H7 (cell line): ENCODE data around the gene GTPBP4. TPM values are rescaled to one million over a fixed set of nuclear protein-coding genes. Genes with fewer than 3 reads are reported as not detected.

Source experiments
- DNase-seq: peaks from one replicate; pipeline ENCODE4 v3.0.0; 2012
- H3K27me3 ChIP-seq: 2 replicates; pipeline ENCODE4 v1.6.0; 2011; ENCODE audit warnings: mild to moderate bottlenecking, low read length; ENCODE audit not compliant: control insufficient read depth, insufficient read depth
- H3K36me3 ChIP-seq: replicated peaks from 2 replicates; pipeline ENCODE4 v1.5.1; 2011; ENCODE audit warnings: low read length; ENCODE audit not compliant: control insufficient read depth, insufficient read depth
- H3K4me3 ChIP-seq: 2 replicates; pipeline ENCODE4 v1.5.1; 2011; ENCODE audit warnings: low read depth, mild to moderate bottlenecking, control low read depth, low read length, moderate library complexity; ENCODE audit not compliant: insufficient read depth
- total RNA-seq: library from RNA; depleted of rRNA; stranded (reverse); fragments of >200 nt; shearing (Covaris generic); gene quantifications from 2 replicates; pipeline ENCODE4 v1.2.3, GENCODE V29; 2014; rRNA removed

GTPBP4 gene
- total RNA-seq: 40.8 and 53.7 TPM in 2 replicates

GRCh38 chr10:987870-988666 lies at the start of gene GTPBP4:
TSS of gene GTPBP4 (plus strand) at chr10:988434. CDS start at chr10:988480, 46 bp downstream.
- peak; percentile 98 for DNase-seq
- Histone ChIP-seq H3K4me3 (peak within 1 kb of the TSS; percentile 78), H3K36me3 (peaks cover 5% of the 10 kb centered on the region), H3K27me3 (no peaks in the 10 kb centered on the region)

GRCh38 chr10:938941-939678 lies 49.1 kb upstream of the GTPBP4 start:
- Histone ChIP-seq H3K4me3 (no peak overlapping the region), H3K27me3 (no peaks in the 10 kb centered on the region), H3K36me3 (no peaks in the 10 kb centered on the region)
- DNase-seq: no peak

- no peaks in the 10 kb centered on the region for H3K27me3 ChIP-seq
- no peak for DNase-seq
- H3K4me3 ChIP-seq: no peak overlapping the region
- no peaks in the 10 kb centered on the region for H3K36me3 ChIP-seq
These were observed 44.8 kb upstream of the GTPBP4 start for GRCh38 chr10:943334-944033.

GRCh38 chr10:944034-944831 lies 44.0 kb upstream of the GTPBP4 start:
- Histone ChIP-seq H3K36me3 (no peaks in the 10 kb centered on the region), H3K27me3 (no peaks in the 10 kb centered on the region), H3K4me3 (no peak overlapping the region)
- no peak for DNase-seq

- DNase-seq: peak; percentile 70
- Histone ChIP-seq H3K27me3 (no peaks in the 10 kb centered on the region), H3K4me3 (no peak overlapping the region), H3K36me3 (no peaks in the 10 kb centered on the region)
These were observed 42.5 kb upstream of the GTPBP4 start for GRCh38 chr10:945778-946177.

- no peak for DNase-seq
- no peak overlapping the region for H3K4me3 ChIP-seq
- H3K27me3 ChIP-seq: no peaks in the 10 kb centered on the region
- no peaks in the 10 kb centered on the region for H3K36me3 ChIP-seq
These were observed 41.2 kb upstream of the GTPBP4 start for GRCh38 chr10:947051-947450.

- H3K27me3 ChIP-seq: no peaks in the 10 kb centered on the region
- H3K4me3 ChIP-seq: no peak overlapping the region
- no peaks in the 10 kb centered on the region for H3K36me3 ChIP-seq
- no peak for DNase-seq
These were observed 40.4 kb upstream of the GTPBP4 start for GRCh38 chr10:947881-948280.

GRCh38 chr10:948347-948746 lies 39.9 kb upstream of the GTPBP4 start:
- no peak overlapping the region for H3K4me3 ChIP-seq
- DNase-seq: no peak
- no peaks in the 10 kb centered on the region for H3K27me3 ChIP-seq
- H3K36me3 ChIP-seq: no peaks in the 10 kb centered on the region

GRCh38 chr10:949446-949845 lies 38.8 kb upstream of the GTPBP4 start:
- H3K27me3 ChIP-seq: no peaks in the 10 kb centered on the region

GRCh38 chr10:953836-954235 lies 34.4 kb upstream of the GTPBP4 start:
- no peak overlapping the region for H3K4me3 ChIP-seq
- DNase-seq: peak; percentile 18
- no peaks in the 10 kb centered on the region for H3K36me3 ChIP-seq
- no peaks in the 10 kb centered on the region for H3K27me3 ChIP-seq

More at GRCh38 chr10:949446-949845, 38.8 kb upstream of the GTPBP4 start:
- no peak for DNase-seq
- Histone ChIP-seq H3K4me3 (no peak overlapping the region), H3K36me3 (no peaks in the 10 kb centered on the region)

- no peaks in the 10 kb centered on the region for H3K36me3 ChIP-seq
- DNase-seq: peak; percentile 27
These were observed 33.8 kb upstream of the GTPBP4 start for GRCh38 chr10:954396-954795.

GRCh38 chr10:955127-955819 lies 33.0 kb upstream of the GTPBP4 start:
- Histone ChIP-seq H3K36me3 (no peaks in the 10 kb centered on the region), H3K4me3 (no peak overlapping the region), H3K27me3 (no peaks in the 10 kb centered on the region)
- peak; percentile 51 for DNase-seq

More at GRCh38 chr10:954396-954795, 33.8 kb upstream of the GTPBP4 start:
- Histone ChIP-seq H3K27me3 (no peaks in the 10 kb centered on the region), H3K4me3 (no peak overlapping the region)

- H3K4me3 ChIP-seq: no peak overlapping the region
- H3K36me3 ChIP-seq: no peaks in the 10 kb centered on the region
- peak; percentile 73 for DNase-seq
- no peaks in the 10 kb centered on the region for H3K27me3 ChIP-seq
These were observed 32.4 kb upstream of the GTPBP4 start for GRCh38 chr10:955820-956217.
